GM18858 (cell line): ENCODE data around the gene SLC16A6.
"Not testable (repeated sequence)": the region's sequence is repeated elsewhere in the genome, so short reads cannot be mapped to it uniquely, and the experiment has no call there.

ENCODE experiments used
- ATAC-seq: cut with Tn5 transposase; IDR thresholded peaks from one replicate; pipeline ENCODE4 v1.9.1; 2021; ENCODE audit not compliant: unreplicated experiment

Gene SLC16A6

DNA sequence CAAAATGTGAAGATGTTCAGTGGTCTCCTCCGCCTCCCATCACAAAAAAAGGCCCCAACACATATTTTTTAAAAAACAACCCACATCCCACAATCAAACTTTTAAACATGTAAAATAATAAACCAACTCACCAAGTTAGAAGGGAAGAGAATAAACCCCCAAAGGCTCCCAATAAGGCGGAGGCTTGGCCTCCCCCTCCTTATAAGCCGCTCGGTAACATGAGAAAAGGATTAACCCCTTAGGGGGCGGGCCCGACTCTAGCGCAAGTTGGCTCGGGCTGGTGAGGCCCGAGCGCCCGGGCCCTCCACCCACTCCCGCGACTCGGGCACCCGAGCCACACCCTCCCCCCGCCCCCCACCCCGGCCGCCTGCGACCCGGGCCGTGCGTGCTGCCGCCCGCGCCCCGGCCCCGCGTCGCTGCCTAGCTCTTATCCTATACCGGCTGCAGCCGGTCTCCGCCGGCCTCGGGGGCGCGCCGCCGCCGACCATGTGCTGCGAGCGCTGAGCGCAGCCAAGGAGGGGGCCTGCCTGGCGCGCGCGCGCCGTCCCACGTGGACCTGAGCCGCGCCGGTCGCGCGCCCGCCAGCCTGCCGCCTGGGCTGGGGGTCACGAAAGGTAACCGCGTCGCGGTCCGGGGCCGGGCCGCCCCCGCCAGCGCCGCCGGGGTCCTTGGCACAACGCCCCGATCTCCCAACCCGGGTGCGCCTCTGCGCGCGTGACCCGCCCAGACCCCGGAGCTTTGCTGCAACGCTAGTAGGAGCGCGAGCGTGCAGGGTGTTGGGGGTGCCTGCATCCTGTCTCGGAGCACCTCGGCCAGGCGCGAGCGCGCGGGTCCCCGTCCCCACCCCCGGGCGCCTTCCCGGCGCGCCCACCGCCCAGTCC lies at the start of gene SLC16A6, which contains the start of gene ARSG:
TSS of gene SLC16A6 (minus strand) at position 173 of the 881 bp plus-strand sequence. CDS start 12,807 bp downstream, outside the sequence.
TSS of gene ARSG (plus strand) at position 541 of the 881 bp plus-strand sequence. CDS start 15,999 bp downstream, outside the sequence.
- ATAC-seq: peak; percentile 37

DNA sequence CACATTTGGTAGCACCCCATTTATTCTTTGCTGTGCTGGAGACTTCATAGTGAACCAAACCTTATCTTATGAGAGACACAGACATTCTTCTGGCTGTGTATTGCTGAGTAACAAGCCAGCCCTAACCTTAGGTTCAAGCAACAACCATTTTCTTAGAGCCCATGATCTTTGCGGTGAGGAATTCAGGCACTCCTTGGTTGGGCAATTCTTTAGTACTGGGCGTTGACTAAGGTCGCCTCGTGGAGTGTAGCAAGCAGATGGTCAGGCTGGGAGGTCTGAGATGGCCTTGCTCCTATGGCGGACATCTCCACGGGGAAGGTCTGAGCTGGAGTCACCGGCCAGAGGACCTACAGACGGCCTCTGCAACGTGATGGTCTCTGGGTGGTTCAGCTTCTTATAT lies 43.5 kb upstream of the SLC16A6 start:
- no peak for ATAC-seq

GRCh38 chr17:68331932-68332331 lies 41.0 kb upstream of the SLC16A6 start:
- not testable (repeated sequence) for ATAC-seq

- no peak for ATAC-seq
Measured at GRCh38 chr17:68329331-68329730, 38.4 kb upstream of the SLC16A6 start.

DNA sequence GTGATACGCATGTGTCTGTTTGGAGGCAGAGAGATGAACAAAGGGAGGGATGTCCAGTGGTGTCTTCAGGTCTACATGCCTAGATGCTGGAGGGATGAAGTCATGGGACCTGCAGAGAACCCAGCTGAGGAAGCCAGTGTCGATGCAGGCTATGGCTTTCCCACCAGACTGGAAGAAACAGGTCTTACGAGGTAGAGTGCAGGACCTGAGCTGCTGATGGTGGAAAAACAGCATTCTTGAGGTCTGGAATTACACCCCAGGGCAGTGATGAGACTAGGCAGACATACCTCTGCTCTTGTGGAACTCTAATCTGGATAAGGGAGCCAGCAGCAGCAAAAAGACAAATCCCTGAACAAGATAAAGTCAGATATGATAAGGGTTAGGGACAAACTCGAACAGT lies 37.7 kb upstream of the SLC16A6 start:
- no peak for ATAC-seq

- ATAC-seq: no peak
Measured at GRCh38 chr17:68327823-68328557, 37.1 kb upstream of the SLC16A6 start.

GRCh38 chr17:68326681-68327080 lies 35.8 kb upstream of the SLC16A6 start:
- no peak for ATAC-seq

DNA sequence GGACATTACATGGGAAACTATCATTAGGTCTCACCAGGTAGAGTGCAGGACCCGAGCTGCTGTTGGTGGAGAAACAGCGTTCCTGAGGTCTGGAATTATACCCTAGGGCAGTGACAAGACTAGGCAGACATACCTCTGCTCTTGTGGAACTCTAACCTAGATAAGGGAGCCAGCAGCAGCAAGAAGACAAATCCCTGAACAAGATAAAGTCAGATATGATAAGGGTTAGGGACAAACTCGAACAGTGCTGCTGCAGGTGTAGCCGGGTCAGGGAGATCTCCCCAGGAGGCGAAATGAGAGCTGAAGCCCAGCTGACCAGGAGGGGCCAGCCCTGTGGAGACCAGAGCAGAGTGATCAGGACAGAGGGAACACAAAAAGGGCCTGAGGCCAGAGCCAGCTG lies 35.0 kb upstream of the SLC16A6 start:
- no peak for ATAC-seq

GRCh38 chr17:68324654-68325336 lies 33.9 kb upstream of the SLC16A6 start:
- ATAC-seq: no peak

- ATAC-seq: no peak
Measured at GRCh38 chr17:68324114-68324513, 33.2 kb upstream of the SLC16A6 start.

GRCh38 chr17:68322630-68323029 lies 31.7 kb upstream of the SLC16A6 start:
- no peak for ATAC-seq

- no peak for ATAC-seq
Measured at GRCh38 chr17:68321556-68321954, 30.6 kb upstream of the SLC16A6 start.

DNA sequence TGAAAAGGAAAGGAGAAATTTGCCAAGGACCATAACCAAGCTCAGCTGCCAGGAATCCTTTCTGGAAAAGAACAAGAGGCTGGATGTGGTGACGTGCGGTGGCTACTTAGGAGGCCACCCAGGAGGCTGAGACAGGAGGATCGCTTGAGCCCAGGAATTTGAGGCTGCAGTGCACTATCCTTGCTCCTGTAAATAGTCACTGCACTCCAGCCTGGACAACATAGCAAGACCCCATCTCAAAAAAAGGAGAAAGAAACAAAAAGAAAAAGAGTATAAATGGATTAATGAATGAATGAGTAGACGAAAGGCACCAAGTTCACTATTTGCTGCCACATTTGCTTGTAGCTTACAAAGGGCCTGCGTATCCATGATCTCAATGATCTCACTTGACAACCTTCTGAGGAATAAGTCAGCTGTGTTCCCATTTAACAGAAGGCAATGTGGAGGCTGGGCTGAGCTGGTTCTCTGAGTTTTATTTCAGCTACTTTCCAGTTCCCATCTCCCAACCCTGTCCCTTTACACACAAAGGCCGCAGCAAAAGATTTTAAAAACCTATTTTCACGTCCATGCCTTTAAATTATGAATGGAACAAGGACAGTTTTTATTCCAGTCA lies 30.1 kb upstream of the SLC16A6 start:
- no peak for ATAC-seq

DNA sequence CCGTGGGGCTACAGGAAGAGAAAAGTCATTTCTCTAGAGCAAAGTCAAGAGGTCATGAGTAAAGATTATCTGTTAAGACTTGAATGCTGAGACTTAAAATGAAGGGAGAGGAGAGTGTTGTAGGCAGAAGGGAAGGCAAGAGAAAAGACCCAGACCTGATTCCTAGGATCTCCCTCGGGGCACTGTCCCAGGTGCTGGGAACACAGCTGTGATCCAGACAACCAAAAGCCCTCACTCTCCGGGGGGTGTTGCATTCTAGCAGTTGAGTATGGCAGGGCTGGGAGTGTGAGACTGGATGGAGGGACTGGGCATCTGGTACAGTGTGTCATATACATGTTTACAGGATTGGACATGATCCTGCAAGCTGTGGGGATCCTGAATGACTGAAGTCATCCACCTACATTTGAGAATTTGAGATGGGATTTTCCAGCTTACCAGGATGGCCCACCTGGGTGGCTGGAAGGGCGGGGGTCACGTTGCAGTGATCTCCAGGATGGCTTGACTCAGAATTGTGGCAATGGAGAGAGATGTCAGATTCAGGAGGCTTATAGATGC lies 29.5 kb upstream of the SLC16A6 start:
- no peak for ATAC-seq

GRCh38 chr17:68319410-68320162 lies 28.7 kb upstream of the SLC16A6 start:
- no peak for ATAC-seq

DNA sequence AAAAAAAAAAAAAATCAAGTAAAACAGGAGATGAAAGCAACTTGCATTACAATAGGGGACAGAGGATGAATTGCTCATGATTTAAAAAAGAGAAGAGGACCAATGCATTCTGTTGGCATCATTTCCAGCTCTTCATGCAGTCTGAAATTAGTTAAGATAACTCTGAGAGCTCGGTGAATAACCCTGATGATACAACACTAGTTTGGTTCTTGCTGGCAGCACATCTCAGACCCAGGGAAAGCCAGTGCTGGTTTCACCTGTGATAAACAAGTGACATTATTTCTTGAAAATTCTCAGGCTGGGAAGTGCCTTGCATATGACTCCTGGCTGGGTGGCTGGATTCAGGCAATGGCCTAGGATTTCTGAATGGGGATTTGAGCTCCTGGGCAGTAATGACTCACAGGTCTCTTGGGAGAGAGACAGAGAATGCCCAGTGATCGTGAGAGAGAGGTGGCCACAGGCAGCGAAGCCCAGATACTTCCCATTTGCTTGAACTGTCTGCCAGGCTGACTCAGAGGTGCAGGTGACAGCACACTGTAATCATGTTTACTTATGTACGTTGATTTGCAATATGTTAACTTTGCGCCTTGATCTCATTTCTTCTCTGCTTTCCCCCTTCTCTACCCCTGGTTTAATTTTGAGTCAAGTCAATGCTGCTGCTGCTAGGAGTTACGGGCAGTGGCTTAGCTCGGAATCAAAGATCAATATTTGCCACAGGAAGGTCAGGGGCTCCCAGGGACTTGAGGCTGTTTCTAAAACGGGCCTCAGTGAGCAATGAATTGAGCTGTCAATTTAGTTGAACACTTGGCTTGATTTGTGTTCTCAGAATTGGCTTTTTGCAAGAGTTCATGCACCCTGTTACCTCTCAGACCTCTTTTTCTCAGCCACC lies 27.4 kb upstream of the SLC16A6 start:
- ATAC-seq: no peak

- no peak for ATAC-seq
Measured at GRCh38 chr17:68317458-68317857, 26.5 kb upstream of the SLC16A6 start.

DNA sequence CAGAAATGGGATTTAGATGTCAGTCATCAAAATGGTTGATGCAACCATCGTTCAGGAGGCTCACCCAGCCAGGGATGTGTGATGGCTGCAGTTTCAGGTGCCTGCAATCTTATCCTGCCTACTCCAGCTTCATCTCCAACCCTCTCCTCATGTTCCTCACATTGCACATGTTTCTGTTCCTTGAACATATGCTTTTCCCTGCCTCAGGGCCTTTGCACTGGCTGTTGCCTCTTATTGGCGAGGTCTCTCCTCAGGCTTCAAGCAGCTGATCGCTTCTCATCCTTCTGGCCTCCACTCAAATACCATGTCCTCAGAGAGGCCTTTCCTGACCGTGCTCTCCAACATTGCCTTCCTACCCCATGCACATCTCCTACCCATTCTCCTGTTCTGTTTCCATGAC lies 25.0 kb upstream of the SLC16A6 start:
- ATAC-seq: no peak
